ENCODE measurements around the gene PCSK1N.
"Not testable (repeated sequence)": the region's sequence is repeated elsewhere in the genome, so short reads cannot be mapped to it uniquely, and the experiment has no call there.

Gene PCSK1N

GRCh38 chrX:48823053-48823452, 12.4 kb downstream of the PCSK1N start:
- no peak for DNase-seq (ENCODE audit: low read depth in 2 of 2)

GRCh38 chrX:48819394-48819793, 16.0 kb downstream of the PCSK1N start:
- DNase-seq (ENCODE audit: low read depth in 2 of 2), result not testable (repeated sequence)

- no peak for DNase-seq (ENCODE audit: low read depth in 2 of 2)
Observed at GRCh38 chrX:48818866-48819265, 16.5 kb downstream of the PCSK1N start.

GRCh38 chrX:48818098-48818497, 17.3 kb downstream of the PCSK1N start:
- DNase-seq (ENCODE audit: low read depth in 2 of 2), result no peak

- no peak for DNase-seq (ENCODE audit: low read depth in 2 of 2)
Observed at GRCh38 chrX:48816014-48816810, 19.2 kb downstream of the PCSK1N start.

GRCh38 chrX:48815266-48815665, 20.1 kb downstream of the PCSK1N start:
- no peak for DNase-seq (ENCODE audit: low read depth in 2 of 2)

- DNase-seq (ENCODE audit: low read depth in 2 of 2), result no peak
Observed at GRCh38 chrX:48814722-48815121, 20.7 kb downstream of the PCSK1N start.

GRCh38 chrX:48813644-48814043, 21.8 kb downstream of the PCSK1N start:
- DNase-seq (ENCODE audit: low read depth in 2 of 2), result no peak

- DNase-seq (ENCODE audit: low read depth in 2 of 2), result no peak
Observed at GRCh38 chrX:48806081-48806480, 29.3 kb downstream of the PCSK1N start.

GRCh38 chrX:48802905-48803200, 32.6 kb downstream of the PCSK1N start:
- no peak for DNase-seq (ENCODE audit: low read depth in 2 of 2)

- peak; percentile 6 to 15 for DNase-seq (ENCODE audit: low read depth in 2 of 2)
Observed at GRCh38 chrX:48802089-48802904, 33.1 kb downstream of the PCSK1N start.

- DNase-seq (ENCODE audit: low read depth in 2 of 2), result peak; percentile 81 to 82
Observed at GRCh38 chrX:48801280-48802088, 33.9 kb downstream of the PCSK1N start, which contains the start of gene HDAC6. Gene HDAC6 (plus strand): TSS chrX:48802067. CDS start chrX:48802693, 626 bp downstream.

- no peak for DNase-seq (ENCODE audit: low read depth in 2 of 2)
Observed at GRCh38 chrX:48800574-48801279, 34.7 kb downstream of the PCSK1N start.

GRCh38 chrX:48798318-48798717, 37.1 kb downstream of the PCSK1N start:
- DNase-seq (ENCODE audit: low read depth in 2 of 2), result no peak

GRCh38 chrX:48794911-48795515, 40.4 kb downstream of the PCSK1N start:
- DNase-seq (ENCODE audit: low read depth in 2 of 2), result no peak

GRCh38 chrX:48794340-48794910, 41.0 kb downstream of the PCSK1N start:
- no peak for DNase-seq (ENCODE audit: low read depth in 2 of 2)

GRCh38 chrX:48793935-48794334, 41.5 kb downstream of the PCSK1N start:
- no peak for DNase-seq (ENCODE audit: low read depth in 2 of 2)

- DNase-seq (ENCODE audit: low read depth in 2 of 2), result no peak
Observed at GRCh38 chrX:48792219-48792618, 43.2 kb downstream of the PCSK1N start.

- no peak for DNase-seq (ENCODE audit: low read depth in 2 of 2)
Observed at GRCh38 chrX:48791063-48791820, 44.2 kb downstream of the PCSK1N start.

- DNase-seq (ENCODE audit: low read depth in 2 of 2), result no peak
Observed at GRCh38 chrX:48790477-48790876, 44.9 kb downstream of the PCSK1N start.

All from stimulated activated CD8-positive, alpha-beta memory T cell treated with anti-CD3 and anti-CD28 coated beads, Interleukin-7, amount 100 ng/mL, for 1 hour (primary cell).